SK-N-SH treated with all-trans-retinoic acid at 6 μM for 48 hours (cell line): ENCODE results near the gene TMOD2.

ENCODE experiments used
- ATAC-seq: fragments of 200-7000 bp; cut with Tn5 transposase; 3 replicates; pipeline ENCODE4 v1.9.1; 2020; ENCODE audit warnings: mild to moderate bottlenecking, moderate library complexity
- ARNTL ChIP-seq: fragments of 450-650 bp; formaldehyde crosslinking; IDR thresholded peaks from 2 replicates; pipeline ENCODE4 v1.5.0; 2020; ENCODE audit warnings: low read depth, mild to moderate bottlenecking, moderate library complexity, borderline replicate concordance
- BACH2 ChIP-seq: fragments of 250-450 bp; sonication (Bioruptor Pico); IDR thresholded peaks from 2 replicates; pipeline ENCODE4 v1.9.0; 2021; ENCODE audit warnings: mild to moderate bottlenecking, borderline replicate concordance
- ESRRG ChIP-seq: fragments of 250-450 bp; sonication (Bioruptor Pico); IDR thresholded peaks from 2 replicates; pipeline ENCODE4 v1.6.1; 2021; ENCODE audit warnings: mild to moderate bottlenecking
- GLIS3 ChIP-seq: fragments of 250-450 bp; sonication (Bioruptor Pico); IDR thresholded peaks from 2 replicates; pipeline ENCODE4 v1.5.0; 2020; ENCODE audit warnings: mild to moderate bottlenecking, moderate library complexity
- ISL1 ChIP-seq: fragments of 250-450 bp; sonication (Bioruptor Pico); IDR thresholded peaks from 2 replicates; pipeline ENCODE4 v2.1.2; 2022; ENCODE audit warnings: mild to moderate bottlenecking, moderate library complexity
- OSR1 ChIP-seq: fragments of 250-450 bp; sonication (Bioruptor Pico); IDR thresholded peaks from 2 replicates; pipeline ENCODE4 v1.8.0; 2022; ENCODE audit warnings: moderate library complexity, mild to moderate bottlenecking, inconsistent platforms
- PPARA ChIP-seq: fragments of 250-450 bp; sonication (Bioruptor Pico); IDR thresholded peaks from 2 replicates; pipeline ENCODE4 v1.5.0; 2020; ENCODE audit warnings: mild to moderate bottlenecking, borderline replicate concordance
- RARB ChIP-seq: fragments of 250-450 bp; sonication (Bioruptor Pico); IDR thresholded peaks from 2 replicates; pipeline ENCODE4 v1.8.0; 2021; ENCODE audit warnings: mild to moderate bottlenecking, moderate library complexity
- SNAI2 ChIP-seq: fragments of 250-450 bp; sonication (Bioruptor Pico); IDR thresholded peaks from 2 replicates; pipeline ENCODE4 v1.5.0; 2020; ENCODE audit warnings: mild to moderate bottlenecking, moderate library complexity
- TCF4 ChIP-seq: fragments of 250-450 bp; sonication (Bioruptor Pico); IDR thresholded peaks from 2 replicates; pipeline ENCODE4 v1.8.0; 2021; ENCODE audit warnings: mild to moderate bottlenecking, moderate library complexity, borderline replicate concordance
- TOX ChIP-seq: fragments of 250-450 bp; sonication (Bioruptor Pico); IDR thresholded peaks from 2 replicates; pipeline ENCODE4 v1.8.0; 2021; ENCODE audit warnings: mild to moderate bottlenecking, moderate library complexity, borderline replicate concordance
- ZFP3 ChIP-seq: fragments of 250-450 bp; sonication (Bioruptor Pico); IDR thresholded peaks from 2 replicates; pipeline ENCODE4 v1.5.0; 2020; ENCODE audit warnings: mild to moderate bottlenecking, moderate library complexity
- ZFP30 ChIP-seq: fragments of 450-650 bp; formaldehyde crosslinking; IDR thresholded peaks from 2 replicates; pipeline ENCODE4 v1.5.0; 2022; ENCODE audit warnings: mild to moderate bottlenecking, moderate library complexity
- ZNF565 ChIP-seq: fragments of 450-650 bp; formaldehyde crosslinking; conservative IDR thresholded peaks from 2 replicates; pipeline ENCODE4 v1.5.0; 2020; ENCODE audit warnings: low read depth, mild to moderate bottlenecking, moderate library complexity
- ZNF8 ChIP-seq: fragments of 450-650 bp; formaldehyde crosslinking; IDR thresholded peaks from 2 replicates; pipeline ENCODE4 v1.5.0; 2020; ENCODE audit warnings: mild to moderate bottlenecking, moderate library complexity
- TF ChIP-seq, protein P1 (sequence below): fragments of 250-450 bp; sonication (Bioruptor Pico); IDR thresholded peaks from 2 replicates; pipeline ENCODE4 v1.5.1; 2020; ENCODE audit warnings: low read depth, mild to moderate bottlenecking, moderate library complexity
- TF ChIP-seq, protein P2 (sequence below): fragments of 250-450 bp; sonication (Bioruptor Pico); IDR thresholded peaks from 2 replicates; pipeline ENCODE4 v1.8.0; 2020; ENCODE audit warnings: mild to moderate bottlenecking, moderate library complexity, borderline replicate concordance
- TF ChIP-seq, protein P3 (sequence below): fragments of 250-450 bp; sonication (Bioruptor Pico); IDR thresholded peaks from 2 replicates; pipeline ENCODE4 v1.5.1; 2021; ENCODE audit warnings: mild to moderate bottlenecking, moderate library complexity
- TF ChIP-seq, protein P4 (sequence below): fragments of 250-450 bp; sonication (Bioruptor Pico); IDR thresholded peaks from 2 replicates; pipeline ENCODE4 v1.5.0; 2020; ENCODE audit warnings: mild to moderate bottlenecking, moderate library complexity

Gene TMOD2

DNA sequence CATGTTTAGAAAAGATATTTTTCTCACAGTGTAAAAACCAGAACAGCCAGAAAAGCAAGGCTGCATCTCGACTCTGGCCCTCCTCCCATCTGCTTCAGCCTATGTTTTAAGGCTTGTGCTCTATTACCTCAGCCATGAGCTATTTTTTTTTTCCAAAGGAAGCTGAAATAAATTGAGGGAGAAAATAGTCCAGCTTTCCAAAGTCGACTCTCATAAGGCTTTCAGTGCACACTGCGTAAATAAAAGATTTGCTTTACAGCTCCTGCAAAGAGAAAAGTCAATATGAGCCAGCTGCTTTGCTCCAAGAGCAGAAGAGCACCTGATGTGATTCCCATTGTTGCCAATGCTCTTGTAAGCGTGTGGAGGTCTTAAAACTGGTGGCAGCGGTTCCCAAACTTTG, 43.4 kb upstream of the TMOD2 start:
- TF ChIP-seq PPARA (no peak), GLIS3 (CRISPR knock-in tag) (no peak), ZFP3 (CRISPR knock-in tag) (no peak), ZNF565 (no peak), RARB (CRISPR knock-in tag) (no peak), TCF4 (CRISPR knock-in tag) (no peak), SNAI2 (CRISPR knock-in tag) (no peak), OSR1 (no peak)
- TF ChIP-seq, protein P1, sequence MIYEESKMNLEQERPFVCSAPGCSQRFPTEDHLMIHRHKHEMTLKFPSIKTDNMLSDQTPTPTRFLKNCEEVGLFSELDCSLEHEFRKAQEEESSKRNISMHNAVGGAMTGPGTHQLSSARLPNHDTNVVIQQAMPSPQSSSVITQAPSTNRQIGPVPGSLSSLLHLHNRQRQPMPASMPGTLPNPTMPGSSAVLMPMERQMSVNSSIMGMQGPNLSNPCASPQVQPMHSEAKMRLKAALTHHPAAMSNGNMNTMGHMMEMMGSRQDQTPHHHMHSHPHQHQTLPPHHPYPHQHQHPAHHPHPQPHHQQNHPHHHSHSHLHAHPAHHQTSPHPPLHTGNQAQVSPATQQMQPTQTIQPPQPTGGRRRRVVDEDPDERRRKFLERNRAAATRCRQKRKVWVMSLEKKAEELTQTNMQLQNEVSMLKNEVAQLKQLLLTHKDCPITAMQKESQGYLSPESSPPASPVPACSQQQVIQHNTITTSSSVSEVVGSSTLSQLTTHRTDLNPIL (CRISPR knock-in tag): no peak
- TF ChIP-seq, protein P2, sequence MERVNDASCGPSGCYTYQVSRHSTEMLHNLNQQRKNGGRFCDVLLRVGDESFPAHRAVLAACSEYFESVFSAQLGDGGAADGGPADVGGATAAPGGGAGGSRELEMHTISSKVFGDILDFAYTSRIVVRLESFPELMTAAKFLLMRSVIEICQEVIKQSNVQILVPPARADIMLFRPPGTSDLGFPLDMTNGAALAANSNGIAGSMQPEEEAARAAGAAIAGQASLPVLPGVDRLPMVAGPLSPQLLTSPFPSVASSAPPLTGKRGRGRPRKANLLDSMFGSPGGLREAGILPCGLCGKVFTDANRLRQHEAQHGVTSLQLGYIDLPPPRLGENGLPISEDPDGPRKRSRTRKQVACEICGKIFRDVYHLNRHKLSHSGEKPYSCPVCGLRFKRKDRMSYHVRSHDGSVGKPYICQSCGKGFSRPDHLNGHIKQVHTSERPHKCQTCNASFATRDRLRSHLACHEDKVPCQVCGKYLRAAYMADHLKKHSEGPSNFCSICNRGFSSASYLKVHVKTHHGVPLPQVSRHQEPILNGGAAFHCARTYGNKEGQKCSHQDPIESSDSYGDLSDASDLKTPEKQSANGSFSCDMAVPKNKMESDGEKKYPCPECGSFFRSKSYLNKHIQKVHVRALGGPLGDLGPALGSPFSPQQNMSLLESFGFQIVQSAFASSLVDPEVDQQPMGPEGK: no peak
- TF ChIP-seq, protein P3, sequence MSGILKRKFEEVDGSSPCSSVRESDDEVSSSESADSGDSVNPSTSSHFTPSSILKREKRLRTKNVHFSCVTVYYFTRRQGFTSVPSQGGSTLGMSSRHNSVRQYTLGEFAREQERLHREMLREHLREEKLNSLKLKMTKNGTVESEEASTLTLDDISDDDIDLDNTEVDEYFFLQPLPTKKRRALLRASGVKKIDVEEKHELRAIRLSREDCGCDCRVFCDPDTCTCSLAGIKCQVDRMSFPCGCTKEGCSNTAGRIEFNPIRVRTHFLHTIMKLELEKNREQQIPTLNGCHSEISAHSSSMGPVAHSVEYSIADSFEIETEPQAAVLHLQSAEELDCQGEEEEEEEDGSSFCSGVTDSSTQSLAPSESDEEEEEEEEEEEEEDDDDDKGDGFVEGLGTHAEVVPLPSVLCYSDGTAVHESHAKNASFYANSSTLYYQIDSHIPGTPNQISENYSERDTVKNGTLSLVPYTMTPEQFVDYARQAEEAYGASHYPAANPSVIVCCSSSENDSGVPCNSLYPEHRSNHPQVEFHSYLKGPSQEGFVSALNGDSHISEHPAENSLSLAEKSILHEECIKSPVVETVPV (CRISPR knock-in tag): no peak
- no peak for ATAC-seq

DNA sequence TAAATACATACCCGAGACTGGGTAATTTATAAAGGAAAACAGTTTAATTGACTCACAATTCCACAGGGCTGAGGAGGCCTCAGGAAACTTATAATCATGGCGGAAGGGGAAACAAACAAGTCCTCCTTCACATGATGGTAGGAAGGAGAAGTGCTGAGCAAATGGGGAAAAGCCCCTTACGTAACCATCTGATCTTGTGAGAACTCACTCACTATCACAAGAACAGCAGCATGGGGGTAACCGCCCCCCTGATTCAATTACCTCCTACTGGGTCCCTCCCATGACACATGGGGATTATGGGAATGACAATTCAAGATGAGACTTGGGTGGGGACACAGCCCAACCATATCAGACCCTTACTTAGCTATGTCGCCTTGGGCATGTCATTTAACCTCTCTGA, 42.4 kb upstream of the TMOD2 start:
- TF ChIP-seq TOX (CRISPR knock-in tag): no peak
- TF ChIP-seq GLIS3 (CRISPR knock-in tag): no peak
- TF ChIP-seq, protein P1 (CRISPR knock-in tag): no peak
- no peak for TF ChIP-seq OSR1
- TF ChIP-seq ARNTL (CRISPR knock-in tag): no peak
- no peak for ATAC-seq

DNA sequence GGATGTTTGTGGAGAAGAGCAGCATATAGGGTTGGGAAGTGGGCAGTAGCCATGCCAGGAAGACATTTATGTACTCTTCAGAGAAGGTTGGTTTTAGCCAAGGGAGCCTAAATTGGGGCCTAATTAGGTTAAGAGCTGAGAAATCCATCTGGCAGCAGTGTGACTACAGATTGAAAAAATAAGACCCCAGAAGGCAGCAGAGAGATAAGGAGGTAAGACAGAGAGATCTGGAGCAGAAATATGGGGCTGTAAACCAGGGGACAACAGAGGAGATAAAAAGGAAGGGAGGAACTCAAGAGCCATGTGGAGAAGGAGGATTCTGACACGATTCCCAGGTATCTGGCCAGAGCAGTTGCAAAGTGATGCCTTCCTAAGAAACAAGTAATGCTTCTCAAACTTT, 37.2 kb upstream of the TMOD2 start:
- no peak for TF ChIP-seq BACH2 (CRISPR knock-in tag)
- TF ChIP-seq, protein P4, sequence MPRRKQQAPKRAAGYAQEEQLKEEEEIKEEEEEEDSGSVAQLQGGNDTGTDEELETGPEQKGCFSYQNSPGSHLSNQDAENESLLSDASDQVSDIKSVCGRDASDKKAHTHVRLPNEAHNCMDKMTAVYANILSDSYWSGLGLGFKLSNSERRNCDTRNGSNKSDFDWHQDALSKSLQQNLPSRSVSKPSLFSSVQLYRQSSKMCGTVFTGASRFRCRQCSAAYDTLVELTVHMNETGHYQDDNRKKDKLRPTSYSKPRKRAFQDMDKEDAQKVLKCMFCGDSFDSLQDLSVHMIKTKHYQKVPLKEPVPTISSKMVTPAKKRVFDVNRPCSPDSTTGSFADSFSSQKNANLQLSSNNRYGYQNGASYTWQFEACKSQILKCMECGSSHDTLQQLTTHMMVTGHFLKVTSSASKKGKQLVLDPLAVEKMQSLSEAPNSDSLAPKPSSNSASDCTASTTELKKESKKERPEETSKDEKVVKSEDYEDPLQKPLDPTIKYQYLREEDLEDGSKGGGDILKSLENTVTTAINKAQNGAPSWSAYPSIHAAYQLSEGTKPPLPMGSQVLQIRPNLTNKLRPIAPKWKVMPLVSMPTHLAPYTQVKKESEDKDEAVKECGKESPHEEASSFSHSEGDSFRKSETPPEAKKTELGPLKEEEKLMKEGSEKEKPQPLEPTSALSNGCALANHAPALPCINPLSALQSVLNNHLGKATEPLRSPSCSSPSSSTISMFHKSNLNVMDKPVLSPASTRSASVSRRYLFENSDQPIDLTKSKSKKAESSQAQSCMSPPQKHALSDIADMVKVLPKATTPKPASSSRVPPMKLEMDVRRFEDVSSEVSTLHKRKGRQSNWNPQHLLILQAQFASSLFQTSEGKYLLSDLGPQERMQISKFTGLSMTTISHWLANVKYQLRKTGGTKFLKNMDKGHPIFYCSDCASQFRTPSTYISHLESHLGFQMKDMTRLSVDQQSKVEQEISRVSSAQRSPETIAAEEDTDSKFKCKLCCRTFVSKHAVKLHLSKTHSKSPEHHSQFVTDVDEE: no peak
- TF ChIP-seq ISL1 (CRISPR knock-in tag): no peak
- TF ChIP-seq TCF4 (CRISPR knock-in tag): peak; percentile 23; the same call in 1 of the 2 replicates
- no peak for TF ChIP-seq ZNF8 (CRISPR knock-in tag)
- no peak for ATAC-seq

DNA sequence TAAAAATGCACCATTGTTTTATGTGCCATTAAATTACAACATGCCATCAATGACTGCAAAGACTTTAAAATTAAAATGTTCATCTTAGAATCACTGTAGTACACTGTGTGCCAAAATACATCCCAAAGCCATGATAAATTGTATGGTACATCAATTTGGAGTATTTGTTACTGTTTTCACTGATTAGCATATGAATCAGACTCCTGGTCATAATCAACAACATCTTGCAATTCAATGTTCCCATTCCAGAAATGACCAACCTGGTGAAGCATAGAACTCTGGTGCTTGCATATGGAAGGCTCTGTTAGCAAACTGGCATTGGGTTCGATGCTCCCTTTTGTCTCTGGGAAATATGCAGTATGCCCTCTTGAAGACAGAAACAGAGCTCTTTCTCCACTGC, 36.5 kb upstream of the TMOD2 start:
- no peak for TF ChIP-seq ESRRG (CRISPR knock-in tag)
- ATAC-seq: no peak

DNA sequence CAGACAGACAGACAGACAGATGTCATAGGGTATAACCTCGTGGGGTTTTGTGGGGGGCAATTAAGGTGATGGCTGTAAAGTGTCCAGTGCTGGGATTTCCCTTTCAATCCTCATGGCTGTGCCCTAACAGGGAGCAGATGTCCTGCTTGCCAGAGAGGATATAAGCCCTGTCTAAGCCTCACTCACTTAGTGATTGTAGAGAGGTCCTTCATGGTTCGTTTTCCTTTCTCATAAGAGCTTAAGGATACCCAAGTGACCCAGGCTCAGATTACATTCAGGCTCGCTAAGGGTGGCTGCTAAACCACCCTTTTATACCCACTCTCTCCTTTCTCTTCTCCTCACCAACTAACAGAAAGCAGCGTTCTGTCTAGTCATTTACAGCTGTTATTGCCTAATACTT, 33.2 kb upstream of the TMOD2 start:
- TF ChIP-seq ZFP30 (CRISPR knock-in tag) (no peak), PPARA (no peak), ZFP3 (CRISPR knock-in tag) (no peak), ISL1 (CRISPR knock-in tag) (no peak)
- TF ChIP-seq, protein P1 (CRISPR knock-in tag): no peak
- TF ChIP-seq, protein P3 (CRISPR knock-in tag): no peak
- peak; percentile 53 for ATAC-seq
